ENCODE data around the gene DSCAM. TPM values are rescaled to one million over a fixed set of nuclear protein-coding genes. Genes with fewer than 3 reads are reported as not detected.

Gene DSCAM
- total RNA-seq, 1 experiment from 2014 or later: 0.33 TPM

DNA sequence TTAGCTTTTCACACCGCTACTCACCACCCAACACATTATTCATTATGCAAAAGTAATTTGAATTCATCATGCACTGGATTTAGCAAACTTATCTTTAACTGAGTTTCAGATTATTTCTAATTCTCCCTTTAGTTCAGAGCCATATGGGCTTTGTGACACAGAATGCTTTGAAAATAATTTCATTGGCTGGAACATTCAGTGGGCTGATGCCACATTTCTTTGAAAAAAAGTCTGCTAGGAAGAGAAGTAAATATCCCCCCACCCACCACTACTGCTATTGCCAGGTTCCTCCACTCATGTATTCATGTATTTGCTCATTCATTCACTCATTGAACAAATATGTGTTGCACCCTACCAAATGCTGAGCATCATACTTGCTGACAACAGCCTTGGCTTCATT is 280.5 kb downstream of the DSCAM start:
- Mint-ChIP-seq H3K4me1 (ENCODE audit: insufficient read depth, unreplicated experiment) (no peaks in the 10 kb centered on the region), H3K27ac (ENCODE audit: low read depth, unreplicated experiment) (no peak overlapping the region), H3K36me3 (ENCODE audit: insufficient read depth, unreplicated experiment) (peaks cover 6% of the 10 kb centered on the region), H3K9me3 (ENCODE audit: unreplicated experiment) (peaks cover 36% of the 10 kb centered on the region), H3K27me3 (ENCODE audit: insufficient read depth, unreplicated experiment) (no peaks in the 10 kb centered on the region), H3K4me3 (ENCODE audit: unreplicated experiment) (no peak overlapping the region)
- no TSS peak for BruUV-seq (replicated peaks)
- intact Hi-C loops (cut with micrococcal nuclease): no loop called here
- no peak for DNase-seq (ENCODE audit: unreplicated experiment)
- ChIA-PET CTCF (no interaction called here), POLR2A (no interaction called here)
- TF ChIP-seq, protein P1, sequence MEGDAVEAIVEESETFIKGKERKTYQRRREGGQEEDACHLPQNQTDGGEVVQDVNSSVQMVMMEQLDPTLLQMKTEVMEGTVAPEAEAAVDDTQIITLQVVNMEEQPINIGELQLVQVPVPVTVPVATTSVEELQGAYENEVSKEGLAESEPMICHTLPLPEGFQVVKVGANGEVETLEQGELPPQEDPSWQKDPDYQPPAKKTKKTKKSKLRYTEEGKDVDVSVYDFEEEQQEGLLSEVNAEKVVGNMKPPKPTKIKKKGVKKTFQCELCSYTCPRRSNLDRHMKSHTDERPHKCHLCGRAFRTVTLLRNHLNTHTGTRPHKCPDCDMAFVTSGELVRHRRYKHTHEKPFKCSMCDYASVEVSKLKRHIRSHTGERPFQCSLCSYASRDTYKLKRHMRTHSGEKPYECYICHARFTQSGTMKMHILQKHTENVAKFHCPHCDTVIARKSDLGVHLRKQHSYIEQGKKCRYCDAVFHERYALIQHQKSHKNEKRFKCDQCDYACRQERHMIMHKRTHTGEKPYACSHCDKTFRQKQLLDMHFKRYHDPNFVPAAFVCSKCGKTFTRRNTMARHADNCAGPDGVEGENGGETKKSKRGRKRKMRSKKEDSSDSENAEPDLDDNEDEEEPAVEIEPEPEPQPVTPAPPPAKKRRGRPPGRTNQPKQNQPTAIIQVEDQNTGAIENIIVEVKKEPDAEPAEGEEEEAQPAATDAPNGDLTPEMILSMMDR (IDR thresholded peaks at IDR 0.05; ENCODE audit: unreplicated experiment): no peak

DNA sequence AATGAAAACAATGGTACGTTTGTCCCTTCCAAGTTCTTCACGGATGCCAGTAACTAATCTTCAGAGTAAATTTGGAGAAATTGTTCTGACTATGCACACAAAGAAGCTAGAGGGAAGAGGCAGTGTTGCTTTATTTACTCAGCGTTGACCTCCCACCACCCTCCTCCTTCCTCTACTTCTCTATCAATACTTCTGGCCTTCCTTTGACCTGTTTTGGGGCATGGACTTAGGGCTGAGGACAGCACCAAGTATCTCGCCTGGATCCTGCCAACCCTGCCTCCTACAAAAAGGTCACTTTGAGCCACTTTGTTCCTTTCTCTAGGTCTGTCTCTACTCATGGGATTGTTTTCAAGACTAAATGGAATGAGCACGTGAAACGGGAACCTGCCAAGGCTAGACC is 282.6 kb downstream of the DSCAM start:
- intact Hi-C loops (cut with micrococcal nuclease): no loop called here
- ChIA-PET CTCF (no interaction called here), POLR2A (no interaction called here)
- Mint-ChIP-seq H3K27ac (ENCODE audit: low read depth, unreplicated experiment) (no peak overlapping the region), H3K4me1 (ENCODE audit: insufficient read depth, unreplicated experiment) (no peaks in the 10 kb centered on the region), H3K4me3 (ENCODE audit: unreplicated experiment) (no peak overlapping the region), H3K36me3 (ENCODE audit: insufficient read depth, unreplicated experiment) (no peaks in the 10 kb centered on the region), H3K9me3 (ENCODE audit: unreplicated experiment) (peaks cover 24% of the 10 kb centered on the region), H3K27me3 (ENCODE audit: insufficient read depth, unreplicated experiment) (no peaks in the 10 kb centered on the region)
- TF ChIP-seq, protein P1 (IDR thresholded peaks at IDR 0.05; ENCODE audit: unreplicated experiment): no peak
- BruUV-seq (replicated peaks): no TSS peak
- no peak for DNase-seq (ENCODE audit: unreplicated experiment)

GRCh38 chr21:40563900-40564299 is 283.1 kb downstream of the DSCAM start:
- Mint-ChIP-seq H3K4me3 (ENCODE audit: unreplicated experiment) (no peak overlapping the region), H3K9me3 (ENCODE audit: unreplicated experiment) (peaks cover 24% of the 10 kb centered on the region), H3K27me3 (ENCODE audit: insufficient read depth, unreplicated experiment) (no peaks in the 10 kb centered on the region), H3K27ac (ENCODE audit: low read depth, unreplicated experiment) (no peak overlapping the region), H3K36me3 (ENCODE audit: insufficient read depth, unreplicated experiment) (no peaks in the 10 kb centered on the region), H3K4me1 (ENCODE audit: insufficient read depth, unreplicated experiment) (no peaks in the 10 kb centered on the region)
- BruUV-seq (replicated peaks): no TSS peak
- CTCF ChIA-PET: no interaction called here
- POLR2A ChIA-PET: no interaction called here
- DNase-seq (ENCODE audit: unreplicated experiment): no peak
- TF ChIP-seq, protein P1 (IDR thresholded peaks at IDR 0.05; ENCODE audit: unreplicated experiment): no peak
- intact Hi-C loops (cut with micrococcal nuclease): no loop called here

DNA sequence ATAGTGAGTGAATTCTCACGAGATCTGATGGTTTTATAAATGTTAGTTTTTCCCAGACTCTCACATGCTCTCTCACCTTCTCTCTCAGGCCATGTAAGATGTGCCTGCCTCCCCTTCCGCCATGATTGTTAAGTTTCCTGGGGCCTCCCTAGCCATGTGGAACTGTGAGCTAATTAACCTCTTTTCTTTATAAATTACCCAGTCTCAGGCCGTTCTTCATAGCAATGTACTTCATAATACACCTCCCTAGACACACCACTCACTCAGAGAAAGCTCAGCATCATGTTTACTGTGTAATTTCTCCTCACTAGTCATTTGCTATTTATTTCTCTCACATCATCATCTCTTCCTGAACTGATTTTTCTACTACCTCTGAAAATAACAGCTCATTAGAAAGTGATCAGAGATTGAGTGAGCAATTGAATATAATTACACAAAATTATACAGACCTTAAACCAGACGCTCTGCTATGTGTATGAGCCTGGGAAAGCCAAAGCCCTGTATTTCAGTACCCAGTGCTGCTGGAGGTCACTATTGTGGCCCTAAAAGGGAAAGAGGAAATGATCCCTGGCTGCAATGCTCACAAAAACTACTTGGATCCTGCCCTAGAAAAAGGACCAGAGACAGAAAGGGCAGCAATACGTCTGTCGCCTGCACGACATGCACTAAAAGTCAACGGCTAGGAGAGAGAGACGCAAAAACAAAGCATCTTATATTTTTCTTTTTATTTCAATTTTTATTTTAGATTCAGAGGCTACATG is 284.5 kb downstream of the DSCAM start:
- no peak overlapping the region for H3K27ac Mint-ChIP-seq (ENCODE audit: low read depth, unreplicated experiment)
- no peaks in the 10 kb centered on the region for H3K4me1 Mint-ChIP-seq (ENCODE audit: insufficient read depth, unreplicated experiment)
- no TSS peak for BruUV-seq (replicated peaks)
- POLR2A ChIA-PET: interaction anchor here (0.7 kb wide), 1 partner anchor 403 kb away, joined by 3 read pairs; no protein-coding TSS in a partner anchor
- H3K9me3 Mint-ChIP-seq (ENCODE audit: unreplicated experiment): peaks cover 21% of the 10 kb centered on the region
- CTCF ChIA-PET: interaction anchor here (0.7 to 0.9 kb wide), 2 partner anchors 94 to 890 kb away, joined by 3 read pairs; no protein-coding TSS in a partner anchor
- no peak for DNase-seq (ENCODE audit: unreplicated experiment)
- H3K36me3 Mint-ChIP-seq (ENCODE audit: insufficient read depth, unreplicated experiment): no peaks in the 10 kb centered on the region
- intact Hi-C loops (cut with micrococcal nuclease): no loop called here
- TF ChIP-seq, protein P1 (IDR thresholded peaks at IDR 0.05; ENCODE audit: unreplicated experiment): no peak
- no peak overlapping the region for H3K4me3 Mint-ChIP-seq (ENCODE audit: unreplicated experiment)
- no peaks in the 10 kb centered on the region for H3K27me3 Mint-ChIP-seq (ENCODE audit: insufficient read depth, unreplicated experiment)

All from MCF 10A (cell line).